ENCODE data around the gene DSCAM.
"Not testable (repeated sequence)": the region's sequence is repeated elsewhere in the genome, so short reads cannot be mapped to it uniquely, and the experiment has no call there.

DSCAM gene

GRCh38 chr21:40200946-40201345 is 646.0 kb downstream of the DSCAM start:
- DNase-seq, result no peak

GRCh38 chr21:40200126-40200525 is 646.8 kb downstream of the DSCAM start:
- DNase-seq, result no peak

GRCh38 chr21:40194185-40194980 is 652.6 kb downstream of the DSCAM start:
- DNase-seq, result no peak

GRCh38 chr21:40191616-40192015 is 655.3 kb downstream of the DSCAM start:
- no peak for DNase-seq

- DNase-seq, result no peak
These were observed 655.8 kb downstream of the DSCAM start for GRCh38 chr21:40191196-40191595.

GRCh38 chr21:40187946-40188654 is 658.9 kb downstream of the DSCAM start:
- DNase-seq, result no peak

GRCh38 chr21:40187244-40187643 is 659.7 kb downstream of the DSCAM start:
- DNase-seq, result no peak

- no peak for DNase-seq
These were observed 660.9 kb downstream of the DSCAM start for GRCh38 chr21:40186045-40186444.

GRCh38 chr21:40185208-40185607 is 661.8 kb downstream of the DSCAM start:
- DNase-seq, result no peak

- not testable (repeated sequence) for DNase-seq
These were observed 664.5 kb downstream of the DSCAM start for GRCh38 chr21:40182491-40182890.

- no peak for DNase-seq
These were observed 667.8 kb downstream of the DSCAM start for GRCh38 chr21:40179166-40179565.

GRCh38 chr21:40178726-40179125 is 668.2 kb downstream of the DSCAM start:
- no peak for DNase-seq

GRCh38 chr21:40177979-40178378 is 669.0 kb downstream of the DSCAM start:
- no peak for DNase-seq

GRCh38 chr21:40176724-40177123 is 670.2 kb downstream of the DSCAM start:
- no peak for DNase-seq

- DNase-seq, result no peak
These were observed 673.1 kb downstream of the DSCAM start for GRCh38 chr21:40173816-40174215.

- no peak for DNase-seq
These were observed 677.0 kb downstream of the DSCAM start for GRCh38 chr21:40169971-40170370.

- DNase-seq, result no peak
These were observed 680.6 kb downstream of the DSCAM start for GRCh38 chr21:40166291-40166843.

GRCh38 chr21:40165773-40166070 is 681.2 kb downstream of the DSCAM start:
- no peak for DNase-seq

GRCh38 chr21:40164905-40165772 is 681.8 kb downstream of the DSCAM start:
- no peak for DNase-seq

GRCh38 chr21:40162075-40162474 is 684.9 kb downstream of the DSCAM start:
- DNase-seq, result no peak

- DNase-seq, result no peak
These were observed 686.0 kb downstream of the DSCAM start for GRCh38 chr21:40160911-40161310.

- DNase-seq, result no peak
These were observed 688.6 kb downstream of the DSCAM start for GRCh38 chr21:40158366-40158765.

GRCh38 chr21:40155563-40155962 is 691.4 kb downstream of the DSCAM start:
- DNase-seq, result no peak

All from SIG-M5 (cell line).